Tibial nerve (tissue), 3 donors: ENCODE measurements around the gene RAB28.

Experiments used
- EP300 ChIP-seq, 2 donors: sonication (generic); formaldehyde crosslinking; IDR thresholded peaks; one replicate each; pipeline ENCODE4 v1.6.1; 2017; ENCODE audit warnings: antibody characterized with exemption in 2 of 2, mild to moderate bottlenecking in 1 of 2
- POLR2A ChIP-seq, 2 donors: fragments of 450-650 bp; IDR thresholded peaks; one replicate each; pipeline ENCODE4 v1.6.1; 2017; ENCODE audit warnings: antibody characterized with exemption in 2 of 2, mild to moderate bottlenecking in 2 of 2, moderate library complexity in 2 of 2

- TF ChIP-seq POLR2A (IDR thresholded peaks at IDR 0.05) (no peak), EP300 (IDR thresholded peaks at IDR 0.05) (no peak)
Measured at GRCh38 chr4:13348216-13348615, 135.9 kb downstream of the RAB28 start.
